Neural progenitor cell (in vitro differentiated cells): Measurements from ENCODE around the gene USP17L29. TPM values are rescaled to one million over a fixed set of nuclear protein-coding genes. Genes with fewer than 3 reads are reported as not detected.
"Not testable (repeated sequence)": the region's sequence is repeated elsewhere in the genome, so short reads cannot be mapped to it uniquely, and the experiment has no call there.

Experiments used
- DNase-seq: peaks from one replicate; pipeline ENCODE4 v3.0.0-alpha.2; 2016; ENCODE audit warnings: low spot score
- H2AFZ ChIP-seq: fragments of 200-600 bp; sonication (generic); replicated peaks from 2 replicates; pipeline ENCODE4 v1.6.1; 2016; ENCODE audit warnings: antibody characterized with exemption
- H3F3A ChIP-seq: fragments of 200-600 bp; sonication (generic); 2 replicates; pipeline ENCODE4 v1.6.1; 2016; ENCODE audit warnings: antibody characterized with exemption, low read depth
- H3K27ac ChIP-seq: fragments of 200-600 bp; sonication (generic); 2 replicates; pipeline ENCODE4 v1.5.1; 2016; ENCODE audit warnings: mild to moderate bottlenecking
- H3K27me3 ChIP-seq: fragments of 200-600 bp; sonication (generic); 2 replicates; pipeline ENCODE4 v1.6.1; 2016; ENCODE audit warnings: mild to moderate bottlenecking, moderate library complexity
- H3K36me3 ChIP-seq: fragments of 200-600 bp; sonication (generic); 2 replicates; pipeline ENCODE4 v1.5.1; 2016
- H3K4me1 ChIP-seq: fragments of 200-600 bp; sonication (generic); 2 replicates; pipeline ENCODE4 v1.6.1; 2016; ENCODE audit warnings: mixed run types
- H3K4me2 ChIP-seq: fragments of 200-600 bp; sonication (generic); 2 replicates; pipeline ENCODE4 v1.6.1; 2016
- H3K4me3 ChIP-seq: fragments of 200-600 bp; sonication (generic); 2 replicates; pipeline ENCODE4 v1.5.1; 2016
- H3K79me2 ChIP-seq: fragments of 200-600 bp; sonication (generic); 2 replicates; pipeline ENCODE4 v1.6.1; 2016; ENCODE audit warnings: low read depth
- H3K9ac ChIP-seq: fragments of 200-600 bp; sonication (generic); 2 replicates; pipeline ENCODE4 v1.6.1; 2016
- H3K9me3 ChIP-seq: fragments of 200-600 bp; sonication (generic); 2 replicates; pipeline ENCODE4 v1.5.1; 2016; ENCODE audit warnings: low read depth
- H4K20me1 ChIP-seq: fragments of 200-600 bp; sonication (generic); 2 replicates; pipeline ENCODE4 v1.6.1; 2016; ENCODE audit warnings: low read depth
- H3K27ac Mint-ChIP-seq: 3 replicates; pipeline ENCODE4 v1.8.0; 2021; ENCODE audit warnings: mixed read lengths
- H3K27me3 Mint-ChIP-seq: 2 replicates; pipeline ENCODE4 v1.8.0; 2022; ENCODE audit warnings: low read depth, mild to moderate bottlenecking, inconsistent platforms, moderate library complexity, mixed read lengths; ENCODE audit not compliant: insufficient read depth
- H3K36me3 Mint-ChIP-seq: 3 replicates; pipeline ENCODE4 v1.8.0; 2021; ENCODE audit warnings: mixed read lengths
- H3K4me1 Mint-ChIP-seq: 3 replicates; pipeline ENCODE4 v1.8.0; 2021; ENCODE audit warnings: mixed read lengths
- H3K4me3 Mint-ChIP-seq: 3 replicates; pipeline ENCODE4 v1.8.0; 2021; ENCODE audit warnings: mild to moderate bottlenecking, moderate library complexity, mixed read lengths
- H3K9me3 Mint-ChIP-seq: 3 replicates; pipeline ENCODE4 v1.8.0; 2020; ENCODE audit warnings: mixed read lengths
- EZH2 ChIP-seq: fragments of 200-600 bp; sonication (generic); IDR thresholded peaks from 2 replicates; pipeline ENCODE4 v1.6.1; 2017; ENCODE audit warnings: antibody characterized with exemption, mild to moderate bottlenecking, moderate library complexity
- EZH2phosphoT487 ChIP-seq: fragments of 200-600 bp; sonication (generic); IDR thresholded peaks from 2 replicates; pipeline ENCODE4 v1.6.1; 2017; ENCODE audit warnings: antibody characterized with exemption
- total RNA-seq: library from RNA; depleted of rRNA; stranded (reverse); fragments of >200 nt; gene quantifications from 2 replicates; pipeline ENCODE4 v1.2.3, GENCODE V29; 2015; ENCODE audit warnings: low replicate concordance
- TF ChIP-seq, protein P1 (sequence below): fragments of 200-600 bp; sonication (generic); IDR thresholded peaks from 2 replicates; pipeline ENCODE4 v1.5.1; 2017; ENCODE audit warnings: antibody characterized with exemption, mild to moderate bottlenecking

USP17L29 gene
- total RNA-seq, 1 donor from 2014 or later: not detected

DNA sequence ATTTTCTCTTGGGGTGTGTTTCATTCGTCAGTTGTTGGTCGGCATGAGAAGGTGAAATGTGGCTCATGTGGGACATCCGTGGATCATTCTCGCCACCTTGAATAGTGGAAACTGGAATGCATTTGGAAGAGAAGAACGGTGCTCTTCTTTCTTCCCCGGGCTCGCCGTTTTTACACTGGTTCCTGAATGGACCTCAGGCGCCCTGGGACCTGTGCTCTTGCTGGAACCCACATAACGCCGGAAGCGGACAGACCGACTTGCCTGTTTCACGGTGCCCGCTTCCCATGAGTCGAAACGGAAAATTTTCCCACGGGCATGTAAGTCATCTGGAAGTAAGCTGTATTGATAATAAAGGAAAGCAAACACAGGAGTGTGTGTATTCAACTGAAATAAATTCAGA is 2.6 kb upstream of the USP17L29 start:
- not testable (repeated sequence) for H3K4me1 Mint-ChIP-seq, H3K27me3 Mint-ChIP-seq, H3K79me2 ChIP-seq, H3K27ac Mint-ChIP-seq, H3K27me3 ChIP-seq, H3K27ac ChIP-seq, H3K9ac ChIP-seq, H3K4me1 ChIP-seq, H3F3A ChIP-seq, H3K4me2 ChIP-seq, H3K9me3 ChIP-seq, H2AFZ ChIP-seq, DNase-seq, H3K4me3 ChIP-seq, H3K36me3 ChIP-seq, H3K4me3 Mint-ChIP-seq, H3K9me3 Mint-ChIP-seq, H3K36me3 Mint-ChIP-seq, H4K20me1 ChIP-seq

DNA sequence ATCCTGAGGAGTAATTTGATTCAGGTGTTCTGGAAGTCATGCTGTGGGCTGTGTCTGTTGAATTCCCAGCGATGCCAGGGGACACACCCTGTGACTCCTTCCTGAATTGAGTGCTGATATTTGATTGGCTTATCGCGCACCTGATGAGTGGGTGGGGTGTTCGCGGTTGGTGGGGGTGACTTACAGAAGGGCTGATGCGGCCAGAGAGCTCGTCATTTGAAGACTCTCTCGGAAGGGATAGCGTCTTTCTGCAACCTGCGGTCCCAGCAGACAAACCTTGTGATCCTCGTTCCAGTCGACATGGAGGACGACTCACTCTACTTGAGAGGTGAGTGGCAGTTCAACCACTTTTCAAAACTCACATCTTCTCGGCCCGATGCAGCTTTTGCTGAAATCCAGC is 9.4 kb downstream of the USP17L29 start, which contains the start of gene USP17L30:
Gene USP17L30, plus strand, starts transcription at position 301 of the 400 bp plus-strand sequence. Its CDS starts 0 bp downstream, at position 301.
- not testable (repeated sequence) for H3K36me3 ChIP-seq, H3K4me1 ChIP-seq, H3K4me3 ChIP-seq, H3K9me3 Mint-ChIP-seq, H3K9me3 ChIP-seq, H3K4me2 ChIP-seq, H3K27me3 Mint-ChIP-seq, H3K27ac ChIP-seq, H3K27me3 ChIP-seq, H3K4me1 Mint-ChIP-seq, DNase-seq, H3K27ac Mint-ChIP-seq, H3K4me3 Mint-ChIP-seq, H3F3A ChIP-seq, H3K9ac ChIP-seq, H4K20me1 ChIP-seq, H3K36me3 Mint-ChIP-seq, H3K79me2 ChIP-seq, H2AFZ ChIP-seq

DNA sequence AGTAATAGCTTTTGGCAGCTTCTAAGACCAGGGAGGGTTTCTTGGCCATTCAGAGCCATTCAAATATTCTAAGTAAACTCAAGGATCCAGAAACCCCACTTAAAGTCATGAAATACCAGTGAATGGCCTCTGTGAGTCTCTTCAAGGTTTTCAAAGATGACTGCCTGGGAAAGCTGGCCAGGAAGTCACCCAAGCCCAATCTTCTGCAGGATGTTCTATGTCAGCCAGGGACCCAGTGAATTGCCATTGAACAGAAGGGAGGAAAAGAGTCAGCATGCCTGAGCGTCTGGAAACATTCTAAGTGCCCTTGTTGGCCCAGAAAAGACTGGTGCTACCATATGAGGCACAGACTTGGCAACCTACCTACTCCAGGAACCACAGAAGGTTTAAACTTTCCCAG is 26.4 kb downstream of the USP17L29 start:
- H3K36me3 ChIP-seq, DNase-seq, H3K9me3 ChIP-seq, H3K79me2 ChIP-seq, H3K4me3 ChIP-seq, H3K27ac ChIP-seq, H2AFZ ChIP-seq, H3K4me1 Mint-ChIP-seq, H3K27me3 ChIP-seq, H3K36me3 Mint-ChIP-seq, H3K9me3 Mint-ChIP-seq, H3K4me3 Mint-ChIP-seq, H3K27ac Mint-ChIP-seq, H3K9ac ChIP-seq, H3K4me2 ChIP-seq, H3K4me1 ChIP-seq, H4K20me1 ChIP-seq, H3F3A ChIP-seq, H3K27me3 Mint-ChIP-seq: not testable (repeated sequence)

DNA sequence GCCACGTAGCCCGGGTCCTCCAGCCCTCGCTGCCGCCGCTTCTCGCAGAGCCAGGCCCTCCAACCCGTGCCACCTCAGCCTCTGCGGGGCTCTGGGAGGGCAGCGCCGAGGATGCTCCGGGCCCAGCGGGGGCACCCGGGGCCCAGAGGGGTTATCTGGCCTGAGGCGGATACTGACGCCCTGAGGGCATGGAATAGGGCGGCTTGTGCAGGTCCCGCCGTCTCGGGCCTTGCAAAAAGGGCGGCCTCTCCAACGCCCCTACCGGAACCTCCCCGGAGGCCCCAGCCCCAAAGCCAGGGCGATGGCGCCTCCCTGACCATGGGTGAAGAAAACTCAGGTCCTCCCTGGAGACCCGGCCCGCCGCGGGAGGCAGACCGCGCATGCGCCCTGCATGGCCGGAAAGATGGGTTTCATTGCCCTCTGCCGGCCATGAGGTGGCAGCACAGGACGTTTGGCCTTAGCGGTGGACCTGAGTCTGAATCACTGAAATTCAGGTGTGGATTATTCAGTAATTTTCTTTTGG is 27.6 kb downstream of the USP17L29 start:
- not testable (repeated sequence) for H3F3A ChIP-seq, H3K27ac ChIP-seq, H3K4me3 Mint-ChIP-seq, H3K4me1 Mint-ChIP-seq, H3K4me2 ChIP-seq, H3K4me1 ChIP-seq, H3K9ac ChIP-seq, H3K9me3 ChIP-seq, H3K9me3 Mint-ChIP-seq, H3K36me3 Mint-ChIP-seq, H3K27ac Mint-ChIP-seq, H3K27me3 Mint-ChIP-seq, H3K27me3 ChIP-seq, H4K20me1 ChIP-seq, H3K36me3 ChIP-seq, H3K79me2 ChIP-seq
- peak; percentile 3 for DNase-seq
- TF ChIP-seq, protein P1, sequence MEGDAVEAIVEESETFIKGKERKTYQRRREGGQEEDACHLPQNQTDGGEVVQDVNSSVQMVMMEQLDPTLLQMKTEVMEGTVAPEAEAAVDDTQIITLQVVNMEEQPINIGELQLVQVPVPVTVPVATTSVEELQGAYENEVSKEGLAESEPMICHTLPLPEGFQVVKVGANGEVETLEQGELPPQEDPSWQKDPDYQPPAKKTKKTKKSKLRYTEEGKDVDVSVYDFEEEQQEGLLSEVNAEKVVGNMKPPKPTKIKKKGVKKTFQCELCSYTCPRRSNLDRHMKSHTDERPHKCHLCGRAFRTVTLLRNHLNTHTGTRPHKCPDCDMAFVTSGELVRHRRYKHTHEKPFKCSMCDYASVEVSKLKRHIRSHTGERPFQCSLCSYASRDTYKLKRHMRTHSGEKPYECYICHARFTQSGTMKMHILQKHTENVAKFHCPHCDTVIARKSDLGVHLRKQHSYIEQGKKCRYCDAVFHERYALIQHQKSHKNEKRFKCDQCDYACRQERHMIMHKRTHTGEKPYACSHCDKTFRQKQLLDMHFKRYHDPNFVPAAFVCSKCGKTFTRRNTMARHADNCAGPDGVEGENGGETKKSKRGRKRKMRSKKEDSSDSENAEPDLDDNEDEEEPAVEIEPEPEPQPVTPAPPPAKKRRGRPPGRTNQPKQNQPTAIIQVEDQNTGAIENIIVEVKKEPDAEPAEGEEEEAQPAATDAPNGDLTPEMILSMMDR: peak; percentile 61
- Histone ChIP-seq H3K4me3 (peak overlapping the region; percentile 15), H2AFZ (peak overlapping the region; percentile 76)

DNA sequence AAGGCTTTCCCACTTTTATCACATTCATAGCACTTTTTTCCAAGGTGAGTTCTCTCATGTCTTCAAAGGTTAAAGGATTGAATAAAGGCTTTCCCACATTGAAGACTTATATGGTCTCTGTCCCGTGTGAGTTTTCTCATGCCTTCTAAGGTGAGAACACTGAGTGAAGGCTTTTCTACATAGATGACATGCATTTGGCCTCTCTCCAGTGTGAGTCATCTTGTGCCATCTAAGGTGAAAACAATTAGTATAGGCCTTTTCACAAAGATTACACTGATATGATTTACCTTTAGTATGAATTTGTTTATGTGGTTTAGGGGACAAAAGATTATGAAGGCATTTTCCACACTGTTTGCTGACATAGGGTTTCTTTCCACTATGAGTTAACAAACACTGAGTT is 30.7 kb downstream of the USP17L29 start:
- Histone ChIP-seq H4K20me1 (no peaks in the 10 kb centered on the region), H3K4me3 (no peak overlapping the region), H3K4me2 (no peak overlapping the region), H3F3A (no peaks in the 10 kb centered on the region), H3K9me3 (no peaks in the 10 kb centered on the region), H3K79me2 (no peaks in the 10 kb centered on the region), H3K9ac (no peak overlapping the region), H3K36me3 (no peaks in the 10 kb centered on the region), H2AFZ (no peak overlapping the region), H3K4me1 (no peaks in the 10 kb centered on the region), H3K27me3 (no peaks in the 10 kb centered on the region), H3K27ac (no peak overlapping the region)
- H3K4me3 Mint-ChIP-seq: no peak overlapping the region
- no peaks in the 10 kb centered on the region for H3K4me1 Mint-ChIP-seq
- TF ChIP-seq, protein P1: no peak
- no peak for TF ChIP-seq EZH2
- TF ChIP-seq EZH2phosphoT487: no peak
- H3K27me3 Mint-ChIP-seq: peaks cover 3% of the 10 kb centered on the region
- peaks cover 2% of the 10 kb centered on the region for H3K9me3 Mint-ChIP-seq
- no peak for DNase-seq
- no peaks in the 10 kb centered on the region for H3K36me3 Mint-ChIP-seq
- H3K27ac Mint-ChIP-seq: no peak overlapping the region

DNA sequence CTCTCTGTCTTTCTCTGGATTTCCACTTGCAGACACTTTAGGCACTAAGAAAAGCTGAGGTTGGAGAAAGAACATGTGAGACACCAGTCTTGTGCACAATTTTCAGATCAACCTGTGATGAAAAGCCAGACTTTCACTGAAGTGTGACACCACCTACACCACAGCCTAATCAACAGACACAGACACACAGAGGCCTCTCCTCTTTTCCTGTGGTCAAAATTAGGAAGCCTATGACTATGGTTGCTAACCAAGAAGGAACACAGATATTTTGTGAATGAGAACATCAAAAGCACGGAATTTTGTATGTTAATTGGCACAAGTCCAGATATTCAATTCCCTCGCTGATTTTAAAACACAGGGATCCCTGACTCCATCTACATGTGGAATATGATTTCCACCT is 35.6 kb downstream of the USP17L29 start:
- not testable (repeated sequence) for H3K4me3 ChIP-seq, H3K4me1 ChIP-seq, H3K36me3 Mint-ChIP-seq, H4K20me1 ChIP-seq, H3K4me2 ChIP-seq, H3K36me3 ChIP-seq, H3K79me2 ChIP-seq, H2AFZ ChIP-seq, H3K9ac ChIP-seq, H3K27ac ChIP-seq, H3K9me3 ChIP-seq, H3F3A ChIP-seq, H3K4me1 Mint-ChIP-seq, H3K9me3 Mint-ChIP-seq, H3K27me3 Mint-ChIP-seq, DNase-seq, H3K27me3 ChIP-seq, H3K4me3 Mint-ChIP-seq, H3K27ac Mint-ChIP-seq
